NCI-H69 (cell line): ENCODE data around the gene ZNF554.
"Not testable (repeated sequence)": the region's sequence is repeated elsewhere in the genome, so short reads cannot be mapped to it uniquely, and the experiment has no call there.

Experiments
- DNase-seq: peaks from one replicate; lab custom pipeline; 2025; lab: John Stamatoyannopoulos, UW

The ZNF554 gene

GRCh38 chr19:2807379-2808128 is 12.1 kb upstream of the ZNF554 start:
- DNase-seq: no peak

GRCh38 chr19:2808129-2808941 is 11.3 kb upstream of the ZNF554 start:
- no peak for DNase-seq

GRCh38 chr19:2809387-2810140 is 10.1 kb upstream of the ZNF554 start:
- DNase-seq: no peak

DNA sequence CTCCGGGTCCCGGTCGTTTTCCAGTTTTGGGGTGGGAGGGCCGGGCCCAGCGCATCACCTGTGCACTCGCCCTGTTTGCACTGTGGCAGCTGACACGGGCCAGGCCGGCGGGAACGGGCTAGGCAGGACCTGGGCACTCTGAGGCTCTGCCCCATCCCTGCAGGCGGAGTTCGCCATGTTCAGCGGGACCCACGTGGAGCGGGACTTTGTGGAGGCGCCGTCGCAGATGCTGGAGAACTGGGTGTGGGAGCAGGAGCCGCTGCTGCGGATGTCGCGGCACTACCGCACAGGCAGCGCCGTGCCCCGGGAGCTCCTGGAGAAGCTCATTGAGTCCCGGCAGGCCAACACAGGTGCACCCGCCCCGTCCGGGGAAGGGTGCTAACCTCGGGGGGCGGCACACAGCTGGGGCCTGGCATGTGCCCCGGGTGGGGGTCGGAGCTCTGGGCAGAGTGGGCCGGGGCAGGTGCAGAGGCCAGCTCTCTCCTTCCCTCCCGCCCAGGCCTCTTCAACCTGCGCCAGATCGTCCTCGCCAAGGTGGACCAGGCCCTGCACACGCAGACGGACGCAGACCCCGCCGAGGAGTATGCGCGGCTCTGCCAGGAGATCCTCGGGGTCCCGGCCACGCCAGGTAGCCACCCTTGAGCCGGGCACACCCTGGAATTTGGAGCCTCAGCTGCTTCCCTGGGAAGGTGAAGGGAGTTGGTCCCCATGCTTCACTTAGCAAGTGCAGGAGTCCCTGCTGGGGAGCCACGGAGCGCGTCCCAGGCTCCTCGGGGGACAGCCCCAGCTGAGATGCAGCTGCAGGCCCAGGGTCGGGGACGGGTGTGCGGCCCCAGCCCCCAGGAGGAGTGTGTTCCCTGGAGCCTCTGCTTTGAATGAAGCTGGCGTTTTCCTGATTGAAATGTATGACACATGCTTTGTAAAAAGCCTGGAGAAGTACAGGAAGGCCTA is 9.3 kb upstream of the ZNF554 start:
- no peak for DNase-seq

- no peak for DNase-seq
Measured at GRCh38 chr19:2811221-2811722, 8.4 kb upstream of the ZNF554 start.

- no peak for DNase-seq
Measured at GRCh38 chr19:2811735-2812413, 7.8 kb upstream of the ZNF554 start.

DNA sequence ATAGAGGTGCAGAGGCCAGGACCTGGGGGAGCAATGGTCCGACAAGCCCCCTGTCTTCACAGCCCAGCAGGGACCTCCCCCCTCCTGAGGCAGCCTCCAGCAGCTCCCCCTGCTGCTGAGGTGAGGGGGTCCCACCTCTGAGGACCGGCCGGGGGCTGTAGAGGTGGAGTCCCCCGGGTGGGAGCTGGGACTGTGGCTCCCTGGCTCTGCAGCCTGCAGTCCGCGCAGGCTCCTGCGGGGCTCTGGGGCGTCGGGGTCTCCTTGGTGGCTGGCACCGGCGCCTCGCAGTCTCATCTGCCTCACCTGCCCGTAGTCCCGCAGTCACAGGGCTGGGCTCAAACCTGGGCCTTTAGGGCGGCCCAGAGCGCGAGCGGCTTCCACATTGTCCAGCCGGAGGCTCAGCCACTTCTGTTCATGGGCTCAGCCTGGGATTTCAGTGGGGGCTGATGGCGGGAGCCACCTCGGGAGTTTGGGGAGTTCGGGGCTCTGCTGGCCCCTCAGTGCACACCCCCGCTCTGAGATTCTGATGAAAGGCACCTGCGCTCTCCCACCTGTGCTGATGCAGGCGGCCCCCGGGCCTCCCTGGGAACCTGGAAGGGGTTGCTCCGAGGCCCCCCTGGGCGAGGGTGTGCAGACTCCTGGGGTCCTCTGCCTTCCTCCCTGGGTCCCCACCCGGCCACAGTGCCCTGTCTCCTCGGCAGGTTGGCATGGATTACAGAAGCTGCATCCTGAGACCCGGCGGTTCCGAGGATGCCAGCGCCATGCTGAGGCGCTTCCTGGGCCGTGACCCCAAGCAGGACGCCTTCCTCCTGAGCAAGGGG is 7.0 kb upstream of the ZNF554 start:
- no peak for DNase-seq

- no peak for DNase-seq
Measured at GRCh38 chr19:2813235-2814160, 6.2 kb upstream of the ZNF554 start.

GRCh38 chr19:2814426-2814825 is 5.2 kb upstream of the ZNF554 start:
- no peak for DNase-seq

DNA sequence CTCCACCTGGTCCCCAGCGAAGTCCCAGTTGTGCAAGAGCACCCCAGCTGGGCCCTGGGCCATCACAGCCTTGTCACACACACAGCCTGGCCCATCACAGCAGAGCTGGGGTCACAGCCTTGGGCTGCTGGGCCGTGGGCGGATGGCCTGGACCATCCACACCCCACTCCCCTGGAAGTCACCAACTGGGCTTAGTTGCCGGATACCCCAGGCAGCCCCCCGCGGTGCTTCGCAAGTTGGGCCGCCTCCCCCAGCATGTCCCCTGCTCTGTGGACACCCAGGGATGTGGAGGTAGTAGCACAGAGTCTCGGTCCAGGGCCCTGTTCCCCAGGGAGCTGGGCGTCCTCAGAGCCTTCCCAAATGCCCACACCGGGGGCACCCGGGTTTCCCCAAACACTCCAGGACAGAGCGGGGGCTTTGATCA is 4.5 kb upstream of the ZNF554 start:
- no peak for DNase-seq

DNA sequence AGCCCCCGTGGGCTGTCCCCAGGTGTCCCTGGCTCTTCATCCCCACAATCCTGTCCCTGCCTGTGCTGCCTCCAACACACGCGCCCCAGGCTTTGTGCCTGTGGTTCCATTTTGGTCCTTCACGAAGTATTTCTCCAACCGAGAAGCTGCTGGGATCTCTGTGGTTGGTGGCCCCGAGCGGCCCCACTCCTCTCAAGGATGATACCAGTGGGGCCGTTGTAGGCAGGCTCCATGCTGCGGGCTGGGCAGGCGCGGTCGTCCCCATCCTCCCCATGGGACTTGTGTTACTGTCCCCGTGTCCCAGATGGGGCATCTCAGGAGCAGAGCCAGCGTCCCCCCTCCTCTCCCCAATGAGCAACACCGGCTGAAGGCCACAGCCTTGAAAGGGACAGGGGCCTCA is 3.7 kb upstream of the ZNF554 start:
- no peak for DNase-seq

DNA sequence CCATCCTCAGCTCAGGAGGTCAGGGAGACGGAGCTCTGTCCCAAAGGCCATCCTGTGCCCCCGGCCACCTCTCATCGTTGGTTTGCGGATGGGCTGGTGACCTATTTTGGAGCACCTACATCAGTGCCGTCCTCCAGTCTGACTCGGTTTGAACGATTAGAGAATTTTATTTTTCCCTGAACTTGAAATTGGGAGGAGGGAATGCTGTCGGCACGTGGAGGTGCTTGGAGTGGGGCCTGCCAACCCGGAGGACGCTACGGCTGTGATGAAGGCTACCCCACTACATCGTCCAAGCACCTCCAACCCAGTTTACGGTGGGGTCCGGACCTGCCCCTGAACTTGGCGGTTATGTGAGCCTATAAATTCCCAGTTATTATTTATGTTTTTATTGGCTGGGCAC is 3.0 kb upstream of the ZNF554 start:
- DNase-seq: no peak

GRCh38 chr19:2817237-2817829 is 2.3 kb upstream of the ZNF554 start:
- not testable (repeated sequence) for DNase-seq

DNA sequence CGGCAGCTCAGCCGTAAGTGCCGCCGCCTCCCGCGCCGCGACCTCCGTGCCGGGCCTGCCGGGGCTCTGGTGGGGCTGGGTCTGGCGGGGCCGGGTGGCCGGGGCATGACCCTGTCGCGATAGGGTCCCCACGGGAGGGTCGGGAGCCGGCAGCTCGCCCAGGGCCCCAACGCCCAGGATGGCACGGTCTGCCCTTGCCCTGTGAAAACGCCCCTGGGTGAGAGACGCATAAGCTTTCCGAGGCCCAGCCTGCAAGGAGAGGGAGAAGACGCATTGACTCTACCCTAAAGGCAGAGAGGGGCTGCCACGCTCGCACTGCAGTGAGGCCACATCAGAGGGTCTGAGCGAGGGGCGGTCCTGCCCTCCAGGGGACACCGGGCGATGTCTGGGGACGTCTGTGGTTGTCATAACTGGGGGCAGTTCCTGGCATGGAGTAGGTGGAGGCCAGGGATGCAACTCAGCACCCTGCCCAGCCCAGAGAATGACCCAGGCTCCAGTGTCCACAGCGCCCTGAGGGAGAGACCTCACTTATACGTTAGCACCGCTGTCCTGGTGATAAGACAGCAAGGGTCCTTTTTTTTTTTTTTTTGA is 539 bp downstream of the ZNF554 start:
- peak; percentile 66 for DNase-seq

DNA sequence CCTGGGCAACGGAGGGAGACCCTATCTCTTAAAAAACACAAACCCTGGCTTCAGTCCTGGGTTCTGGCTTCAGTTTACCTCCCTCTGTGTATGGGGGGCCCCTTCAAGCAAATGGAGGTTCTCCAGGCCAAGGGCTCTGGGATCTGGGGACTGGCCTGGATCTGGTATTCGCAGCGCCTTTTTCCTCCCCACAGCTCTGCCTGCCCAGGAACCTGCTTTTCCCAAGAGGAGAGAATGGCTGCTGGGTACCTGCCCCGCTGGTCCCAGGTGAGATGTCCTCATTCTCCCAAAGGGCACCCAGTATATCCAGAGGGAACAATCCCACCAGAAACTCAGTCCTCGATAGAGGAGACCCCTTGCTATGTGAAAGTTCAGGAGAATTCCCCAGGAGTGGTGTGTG is 3.2 kb downstream of the ZNF554 start:
- no peak for DNase-seq

- DNase-seq: no peak
Measured at GRCh38 chr19:2823646-2824045, 4.0 kb downstream of the ZNF554 start.

DNA sequence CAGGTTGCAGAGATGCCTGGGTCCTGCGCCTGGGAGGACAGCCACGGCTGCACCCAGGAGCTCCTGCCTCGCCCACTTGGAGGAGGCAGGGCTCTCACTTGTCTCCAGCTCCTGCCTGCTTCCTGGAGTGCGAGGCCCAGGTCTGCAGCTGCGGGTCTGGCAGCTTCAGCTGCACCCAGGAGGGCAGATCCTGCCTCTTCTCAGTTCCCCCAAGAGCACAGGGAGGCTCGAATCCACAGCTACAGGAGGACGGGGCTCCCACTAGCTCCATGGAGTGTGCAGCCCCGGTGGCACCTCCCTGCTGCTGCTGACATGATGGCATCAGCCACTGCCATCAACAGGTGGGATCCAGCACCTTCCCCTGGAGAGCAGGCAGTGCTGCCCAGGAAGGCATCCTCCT is 4.5 kb downstream of the ZNF554 start:
- no peak for DNase-seq

DNA sequence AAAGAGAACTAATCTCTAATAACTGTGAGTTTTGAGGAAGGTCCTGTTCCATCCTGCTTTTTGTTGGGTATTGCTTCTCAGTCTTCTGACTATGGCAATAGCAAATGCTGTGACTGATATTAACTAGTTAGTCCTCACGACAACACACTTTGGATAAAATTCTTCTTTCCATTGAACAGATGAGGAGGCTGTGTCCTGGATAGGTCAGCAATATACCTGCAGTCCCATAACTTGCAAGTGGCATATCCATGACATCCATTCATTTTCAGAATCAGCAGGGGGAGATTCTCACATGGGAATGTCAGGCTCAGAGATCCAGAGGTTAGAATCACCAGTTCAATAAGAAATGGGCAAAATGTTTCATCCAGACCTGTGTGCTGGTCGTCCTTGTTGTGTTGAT is 7.4 kb downstream of the ZNF554 start:
- no peak for DNase-seq
